HCT116 (cell line): ENCODE results near the gene WDR31. TPM values are rescaled to one million over a fixed set of nuclear protein-coding genes. Genes with fewer than 3 reads are reported as not detected.

ENCODE experiments used
- ATAC-seq: fragments of 200-7000 bp; cut with Tn5 transposase; 2 replicates; pipeline ENCODE4 v1.9.1; 2020; ENCODE audit warnings: mild to moderate bottlenecking, moderate library complexity
- BruUV-seq: library from RNA; stranded (reverse); fragments of 400-500 nt; replicated peaks from 2 replicates; lab custom pipeline; 2021; lab: Mats Ljungman, UMichigan
- CTCF ChIA-PET: fragments of 300-600 bp; sonication (Branson Sonifier 250); formaldehyde crosslinking; loops from one replicate; lab custom pipeline; 2021; ENCODE audit warnings: antibody characterized with exemption; lab: Charles Lee
- POLR2A ChIA-PET: fragments of 300-600, 350-600 bp; sonication (Branson Sonifier 250); formaldehyde crosslinking; loops from one replicate; lab custom pipeline; 2021; ENCODE audit warnings: antibody characterized with exemption; lab: Charles Lee
- RAD21 ChIA-PET, 2 experiments: fragments of 300-600 bp; sonication (Branson Sonifier 250); formaldehyde crosslinking; loops; one replicate each; lab custom pipeline; 2023; ENCODE audit warnings: low total read pairs in 2 of 2; ENCODE audit not compliant: uncharacterized antibody in 2 of 2, unreplicated experiment in 2 of 2, low non-redundant PET in 1 of 2; lab: Charles Lee
- DNase-seq: peaks from one replicate; pipeline ENCODE4 v3.0.0-alpha.2; 2010; ENCODE audit warnings: low read depth, low spot score
- H2AFZ ChIP-seq: fragments of 200-600 bp; shearing (Covaris generic), sonication (generic); 2 replicates; pipeline ENCODE4 v1.6.1; 2017; ENCODE audit warnings: low read depth, mixed run types, mixed read lengths, antibody characterized with exemption, low read length; ENCODE audit not compliant: poor library complexity, severe bottlenecking
- H3K27ac ChIP-seq: 2 replicates; pipeline ENCODE4 v1.5.1; 2012; ENCODE audit warnings: low read depth, low read length
- H3K27me3 ChIP-seq: fragments of 200-600 bp; sonication (generic); 2 replicates; pipeline ENCODE4 v1.6.1; 2016; ENCODE audit warnings: mixed run types, low read length, mixed read lengths; ENCODE audit not compliant: insufficient read depth
- H3K36me3 ChIP-seq, 2 experiments: fragments of 200-500 bp in 1 of 2; fragments of 200-600 bp in 1 of 2; sonication (Bioruptor generic) in 1 of 2; sonication (generic) in 1 of 2; 2 replicates each; pipeline versions ENCODE4 v1.5.1 to v1.6.1; 2014 to 2016; ENCODE audit warnings: low read length in 2 of 2, inconsistent platforms in 1 of 2, mixed read lengths in 1 of 2, mixed run types in 1 of 2; ENCODE audit not compliant: insufficient read depth in 2 of 2, control insufficient read depth in 1 of 2
- H3K4me1 ChIP-seq, 2 experiments: fragments of 200-600 bp in 1 of 2; sonication (generic) in 1 of 2; 2 replicates each; pipeline versions ENCODE4 v1.5.1 to v1.6.1; 2012 to 2017; ENCODE audit warnings: low read length in 2 of 2, inconsistent platforms in 1 of 2, mild to moderate bottlenecking in 1 of 2, mixed read lengths in 1 of 2, mixed run types in 1 of 2, moderate library complexity in 1 of 2; ENCODE audit not compliant: insufficient read depth in 2 of 2, control insufficient read depth in 1 of 2
- H3K4me2 ChIP-seq: fragments of 200-600 bp; sonication (generic); 2 replicates; pipeline ENCODE4 v1.6.1; 2017; ENCODE audit warnings: mixed run types, low read length, mixed read lengths
- H3K4me3 ChIP-seq, 2 experiments: fragments of 200-600 bp in 1 of 2; sonication (generic) in 1 of 2; replicated peaks in 1 of 2; 2 replicates each; pipeline ENCODE4 v1.5.1; 2011 to 2016; ENCODE audit warnings: low read length in 2 of 2, control low read depth in 1 of 2, low read depth in 1 of 2, mild to moderate bottlenecking in 1 of 2, mixed read lengths in 1 of 2, mixed run types in 1 of 2
- H3K79me2 ChIP-seq: fragments of 200-600 bp; sonication (generic); 2 replicates; pipeline ENCODE4 v1.6.1; 2017; ENCODE audit warnings: mild to moderate bottlenecking, mixed run types, low read length, moderate library complexity, mixed read lengths; ENCODE audit not compliant: insufficient read depth
- H3K9ac ChIP-seq: fragments of 200-600 bp; sonication (generic); 2 replicates; pipeline ENCODE4 v1.6.1; 2016; ENCODE audit warnings: low read length, mixed read lengths
- H3K9me2 ChIP-seq: fragments of 200-600 bp; sonication (generic), shearing (Covaris generic); 2 replicates; pipeline ENCODE4 v1.6.1; 2017; ENCODE audit warnings: mixed run types, mild to moderate bottlenecking, moderate library complexity; ENCODE audit not compliant: insufficient read depth
- H3K9me3 ChIP-seq, 2 experiments: fragments of 200-500 bp in 1 of 2; fragments of 200-600 bp in 1 of 2; sonication (Bioruptor generic) in 1 of 2; sonication (generic) in 1 of 2; 2 replicates each; pipeline ENCODE4 v1.6.1; 2014 to 2017; ENCODE audit warnings: low read length in 2 of 2, mixed read lengths in 2 of 2, inconsistent platforms in 1 of 2, low read depth in 1 of 2, mild to moderate bottlenecking in 1 of 2, mixed run types in 1 of 2, moderate library complexity in 1 of 2; ENCODE audit not compliant: control insufficient read depth in 1 of 2, insufficient read depth in 1 of 2
- H4K20me1 ChIP-seq: fragments of 200-600 bp; sonication (generic), shearing (Covaris generic); 2 replicates; pipeline ENCODE4 v1.6.1; 2017; ENCODE audit warnings: mixed run types, mild to moderate bottlenecking, moderate library complexity; ENCODE audit not compliant: insufficient read depth
- CBX3 ChIP-seq: IDR thresholded peaks from 2 replicates; pipeline ENCODE4 v1.6.1; 2012; ENCODE audit warnings: low read depth
- CEBPB ChIP-seq: IDR thresholded peaks from 2 replicates; pipeline ENCODE4 v1.6.1; 2012; ENCODE audit warnings: low read depth
- CTCF ChIP-seq, 3 experiments: fragments of 200-600 bp in 1 of 3; sonication (generic) in 1 of 3; IDR thresholded peaks in 2 of 3; conservative IDR thresholded peaks in 1 of 3; 2 replicates each; pipeline ENCODE4 v1.5.1; 2012 to 2017; ENCODE audit warnings: low read depth in 2 of 3, low read length in 2 of 3, antibody characterized with exemption in 1 of 3, borderline replicate concordance in 1 of 3, control low read depth in 1 of 3, mild to moderate bottlenecking in 1 of 3, mixed read lengths in 1 of 3, mixed run types in 1 of 3, moderate library complexity in 1 of 3; ENCODE audit not compliant: insufficient read depth in 1 of 3
- EGR1 ChIP-seq: IDR thresholded peaks from 2 replicates; pipeline ENCODE4 v1.6.1; 2012; ENCODE audit warnings: low read depth
- ELF1 ChIP-seq: IDR thresholded peaks from 2 replicates; pipeline ENCODE4 v1.6.1; 2012; ENCODE audit warnings: low read depth, borderline replicate concordance
- FOSL1 ChIP-seq: IDR thresholded peaks from 2 replicates; pipeline ENCODE4 v1.6.1; 2012; ENCODE audit warnings: low read depth
- JUND ChIP-seq: IDR thresholded peaks from 2 replicates; pipeline ENCODE4 v1.6.1; 2012
- POLR2A ChIP-seq: IDR thresholded peaks from 2 replicates; pipeline ENCODE4 v1.7.0; 2011; ENCODE audit warnings: borderline replicate concordance; ENCODE audit not compliant: insufficient read depth, insufficient read length; ENCODE audit errors: extremely low read depth
- POLR2AphosphoS5 ChIP-seq: IDR thresholded peaks from 2 replicates; pipeline ENCODE4 v1.6.1; 2011; ENCODE audit warnings: mild to moderate bottlenecking, low read depth, low read length, moderate library complexity
- RAD21 ChIP-seq: IDR thresholded peaks from 2 replicates; pipeline ENCODE4 v1.6.1; 2012; ENCODE audit warnings: low read depth, mild to moderate bottlenecking
- SIN3A ChIP-seq: IDR thresholded peaks from 2 replicates; pipeline ENCODE4 v1.6.1; 2012; ENCODE audit warnings: low read depth
- SP1 ChIP-seq: IDR thresholded peaks from 2 replicates; pipeline ENCODE4 v1.6.1; 2012; ENCODE audit warnings: low read depth
- SRF ChIP-seq: IDR thresholded peaks from 2 replicates; pipeline ENCODE4 v1.6.1; 2012; ENCODE audit warnings: low read depth
- TCF7L2 ChIP-seq: IDR thresholded peaks from 2 replicates; pipeline ENCODE4 v1.7.0; 2011; ENCODE audit warnings: borderline replicate concordance, inconsistent platforms; ENCODE audit not compliant: insufficient read depth, insufficient read length; ENCODE audit errors: extremely low read depth
- YY1 ChIP-seq: IDR thresholded peaks from 2 replicates; pipeline ENCODE4 v1.6.1; 2011; ENCODE audit warnings: low read length, low read depth, moderate library complexity, mild to moderate bottlenecking; ENCODE audit not compliant: insufficient replicate concordance; ENCODE audit errors: extremely low read depth
- ZFX ChIP-seq: fragments of 450-650 bp; IDR thresholded peaks from 2 replicates; pipeline ENCODE4 v1.6.1; 2017
- ZNF274 ChIP-seq: fragments of 200-500 bp; sonication (Bioruptor generic); IDR thresholded peaks from 2 replicates; pipeline ENCODE4 v1.6.1; 2014; ENCODE audit warnings: mild to moderate bottlenecking, low read depth, low read length, inconsistent platforms
- intact Hi-C: fragments of 100-400 bp; cut with micrococcal nuclease; formaldehyde crosslinking; loops from 2 replicates; pipeline ENCODE4 v1.10.0; 2022
- total RNA-seq: library from RNA; stranded (reverse); gene quantifications from one replicate; pipeline ENCODE4 v1.2.1, GENCODE V29; 2021; ENCODE audit not compliant: unreplicated experiment
- TF ChIP-seq, protein P1 (sequence below): IDR thresholded peaks from 2 replicates; pipeline ENCODE4 v1.6.1; 2011; ENCODE audit warnings: mild to moderate bottlenecking, low read length, moderate library complexity; ENCODE audit not compliant: insufficient replicate concordance; ENCODE audit errors: extremely low read depth
- TF ChIP-seq, protein P2 (sequence below): IDR thresholded peaks from 2 replicates; pipeline ENCODE4 v1.6.1; 2012
- TF ChIP-seq, protein P3 (sequence below): IDR thresholded peaks from 2 replicates; pipeline ENCODE4 v1.6.1; 2012; ENCODE audit warnings: low read depth

WDR31 gene
- total RNA-seq, 1 experiment from 2014 or later: 5.9 TPM

DNA sequence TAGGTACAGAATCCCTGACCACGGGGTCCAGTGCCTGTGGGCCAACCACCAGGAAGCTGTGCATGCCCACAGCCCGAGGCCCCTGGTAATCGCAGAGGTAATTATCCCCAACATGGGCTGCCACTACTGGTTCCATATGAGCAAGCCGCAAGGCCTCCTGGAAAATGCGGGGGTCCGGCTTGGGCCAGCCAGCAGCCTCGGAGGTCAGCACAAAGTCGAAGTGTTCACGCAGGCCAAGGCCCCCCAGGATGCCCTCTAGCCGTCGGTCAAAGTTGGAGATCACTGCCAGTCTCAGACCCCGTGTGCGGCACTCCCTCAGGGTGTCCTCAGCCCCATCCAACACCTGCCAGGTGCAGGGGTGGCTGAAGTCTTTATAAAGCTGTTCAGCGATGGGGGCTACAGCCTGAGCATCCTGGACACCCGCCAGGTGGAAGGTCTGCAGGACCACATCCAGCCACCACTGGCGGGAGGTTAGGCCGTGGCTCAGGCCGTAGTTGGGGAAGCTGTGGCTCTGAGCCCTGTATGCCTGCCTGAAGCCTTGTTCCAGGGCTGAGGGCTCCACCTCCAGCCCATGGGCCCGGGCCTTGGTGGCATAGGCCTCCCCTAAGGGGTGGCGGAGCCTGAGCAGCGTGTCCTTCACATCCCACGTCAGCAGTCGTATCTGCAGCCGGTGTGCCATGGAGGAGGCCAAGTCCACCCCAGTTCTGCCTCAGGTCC lies 33.8 kb upstream of the WDR31 start:
- POLR2A ChIA-PET: no interaction called here
- Histone ChIP-seq H3K27ac (no peak overlapping the region), H3K79me2 (peaks cover 14% of the 10 kb centered on the region), H4K20me1 (no peaks in the 10 kb centered on the region), H3K4me2 (no peak overlapping the region), H3K27me3 (no peaks in the 10 kb centered on the region), H3K4me3 (no peak overlapping the region), H3K9ac (no peak overlapping the region), H3K36me3 (peaks cover 6 to 7% of the 10 kb centered on the region in 2 experiments; a peak in 2 of 4 replicates), H2AFZ (no peak overlapping the region), H3K4me1 (peaks cover 12 to 17% of the 10 kb centered on the region in 2 experiments), H3K9me2 (no peaks in the 10 kb centered on the region), H3K9me3 (no peaks in the 10 kb centered on the region)
- ATAC-seq (no peak), DNase-seq (no peak)
- no TSS peak for BruUV-seq
- CTCF ChIA-PET: no interaction called here
- intact Hi-C loops: no loop called here
- RAD21 ChIA-PET: no interaction called here
- TF ChIP-seq POLR2A (no peak), ELF1 (no peak), SP1 (no peak), CTCF (IDR thresholded peaks at IDR 0.05 in 2 of 3, conservative IDR thresholded peaks at IDR 0.05 in 1 of 3; ENCODE audit: borderline replicate concordance in 1 of 3, insufficient read depth in 1 of 3, low read depth in 2 of 3, low read length in 2 of 3) (no peak), POLR2AphosphoS5 (no peak), TCF7L2 (no peak), ZNF274 (no peak), RAD21 (no peak), SIN3A (no peak), FOSL1 (no peak), CEBPB (no peak), CBX3 (no peak), ZFX (no peak), YY1 (no peak), JUND (no peak), EGR1 (no peak), SRF (no peak)
- TF ChIP-seq, protein P1, sequence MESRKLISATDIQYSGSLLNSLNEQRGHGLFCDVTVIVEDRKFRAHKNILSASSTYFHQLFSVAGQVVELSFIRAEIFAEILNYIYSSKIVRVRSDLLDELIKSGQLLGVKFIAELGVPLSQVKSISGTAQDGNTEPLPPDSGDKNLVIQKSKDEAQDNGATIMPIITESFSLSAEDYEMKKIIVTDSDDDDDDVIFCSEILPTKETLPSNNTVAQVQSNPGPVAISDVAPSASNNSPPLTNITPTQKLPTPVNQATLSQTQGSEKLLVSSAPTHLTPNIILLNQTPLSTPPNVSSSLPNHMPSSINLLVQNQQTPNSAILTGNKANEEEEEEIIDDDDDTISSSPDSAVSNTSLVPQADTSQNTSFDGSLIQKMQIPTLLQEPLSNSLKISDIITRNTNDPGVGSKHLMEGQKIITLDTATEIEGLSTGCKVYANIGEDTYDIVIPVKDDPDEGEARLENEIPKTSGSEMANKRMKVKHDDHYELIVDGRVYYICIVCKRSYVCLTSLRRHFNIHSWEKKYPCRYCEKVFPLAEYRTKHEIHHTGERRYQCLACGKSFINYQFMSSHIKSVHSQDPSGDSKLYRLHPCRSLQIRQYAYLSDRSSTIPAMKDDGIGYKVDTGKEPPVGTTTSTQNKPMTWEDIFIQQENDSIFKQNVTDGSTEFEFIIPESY: no peak
- TF ChIP-seq, protein P2, sequence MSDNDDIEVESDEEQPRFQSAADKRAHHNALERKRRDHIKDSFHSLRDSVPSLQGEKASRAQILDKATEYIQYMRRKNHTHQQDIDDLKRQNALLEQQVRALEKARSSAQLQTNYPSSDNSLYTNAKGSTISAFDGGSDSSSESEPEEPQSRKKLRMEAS: no peak
- TF ChIP-seq, protein P3, sequence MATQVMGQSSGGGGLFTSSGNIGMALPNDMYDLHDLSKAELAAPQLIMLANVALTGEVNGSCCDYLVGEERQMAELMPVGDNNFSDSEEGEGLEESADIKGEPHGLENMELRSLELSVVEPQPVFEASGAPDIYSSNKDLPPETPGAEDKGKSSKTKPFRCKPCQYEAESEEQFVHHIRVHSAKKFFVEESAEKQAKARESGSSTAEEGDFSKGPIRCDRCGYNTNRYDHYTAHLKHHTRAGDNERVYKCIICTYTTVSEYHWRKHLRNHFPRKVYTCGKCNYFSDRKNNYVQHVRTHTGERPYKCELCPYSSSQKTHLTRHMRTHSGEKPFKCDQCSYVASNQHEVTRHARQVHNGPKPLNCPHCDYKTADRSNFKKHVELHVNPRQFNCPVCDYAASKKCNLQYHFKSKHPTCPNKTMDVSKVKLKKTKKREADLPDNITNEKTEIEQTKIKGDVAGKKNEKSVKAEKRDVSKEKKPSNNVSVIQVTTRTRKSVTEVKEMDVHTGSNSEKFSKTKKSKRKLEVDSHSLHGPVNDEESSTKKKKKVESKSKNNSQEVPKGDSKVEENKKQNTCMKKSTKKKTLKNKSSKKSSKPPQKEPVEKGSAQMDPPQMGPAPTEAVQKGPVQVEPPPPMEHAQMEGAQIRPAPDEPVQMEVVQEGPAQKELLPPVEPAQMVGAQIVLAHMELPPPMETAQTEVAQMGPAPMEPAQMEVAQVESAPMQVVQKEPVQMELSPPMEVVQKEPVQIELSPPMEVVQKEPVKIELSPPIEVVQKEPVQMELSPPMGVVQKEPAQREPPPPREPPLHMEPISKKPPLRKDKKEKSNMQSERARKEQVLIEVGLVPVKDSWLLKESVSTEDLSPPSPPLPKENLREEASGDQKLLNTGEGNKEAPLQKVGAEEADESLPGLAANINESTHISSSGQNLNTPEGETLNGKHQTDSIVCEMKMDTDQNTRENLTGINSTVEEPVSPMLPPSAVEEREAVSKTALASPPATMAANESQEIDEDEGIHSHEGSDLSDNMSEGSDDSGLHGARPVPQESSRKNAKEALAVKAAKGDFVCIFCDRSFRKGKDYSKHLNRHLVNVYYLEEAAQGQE: no peak
